22Rv1 (cell line): ENCODE results near the gene SDK1.

Source experiments
- H3K27ac ChIP-seq: fragments of 450-650 bp; 2 replicates; pipeline ENCODE4 v1.5.1; 2017
- CTCF ChIP-seq: fragments of 450-650 bp; IDR thresholded peaks from 2 replicates; pipeline ENCODE4 v1.5.1; 2017; ENCODE audit warnings: mild to moderate bottlenecking
- ZFX ChIP-seq: fragments of 450-650 bp; IDR thresholded peaks from 2 replicates; pipeline ENCODE4 v1.6.1; 2017; ENCODE audit warnings: antibody characterized with exemption, borderline replicate concordance

SDK1 gene

GRCh38 chr7:4043988-4044387 lies 742.9 kb downstream of the SDK1 start:
- TF ChIP-seq ZFX (no peak), CTCF (no peak)

GRCh38 chr7:4045450-4045849 lies 744.4 kb downstream of the SDK1 start:
- TF ChIP-seq CTCF, result no peak
- no peak for TF ChIP-seq ZFX
- H3K27ac ChIP-seq, result no peak overlapping the region

More at GRCh38 chr7:4043988-4044387, 742.9 kb downstream of the SDK1 start:
- H3K27ac ChIP-seq, result no peak overlapping the region

GRCh38 chr7:4045975-4046374 lies 744.9 kb downstream of the SDK1 start:
- H3K27ac ChIP-seq, result no peak overlapping the region
- TF ChIP-seq CTCF, result no peak
- TF ChIP-seq ZFX, result no peak

- no peak for TF ChIP-seq ZFX
- no peak for TF ChIP-seq CTCF
- H3K27ac ChIP-seq, result no peak overlapping the region
Measured at GRCh38 chr7:4048336-4048735, 747.3 kb downstream of the SDK1 start.

GRCh38 chr7:4049202-4049601 lies 748.1 kb downstream of the SDK1 start:
- TF ChIP-seq CTCF, result no peak
- no peak for TF ChIP-seq ZFX
- H3K27ac ChIP-seq, result no peak overlapping the region

GRCh38 chr7:4050126-4050660 lies 749.1 kb downstream of the SDK1 start:
- H3K27ac ChIP-seq, result no peak overlapping the region
- no peak for TF ChIP-seq ZFX
- no peak for TF ChIP-seq CTCF

GRCh38 chr7:4051696-4052095 lies 750.6 kb downstream of the SDK1 start:
- no peak for TF ChIP-seq ZFX
- TF ChIP-seq CTCF, result no peak
- H3K27ac ChIP-seq, result no peak overlapping the region
